HG02973 (cell line): ENCODE measurements around the gene URM1.

Experiments
- ATAC-seq: cut with Tn5 transposase; IDR thresholded peaks from one replicate; pipeline ENCODE4 v1.9.1; 2021; ENCODE audit warnings: moderate library complexity; ENCODE audit not compliant: unreplicated experiment

Gene URM1

DNA sequence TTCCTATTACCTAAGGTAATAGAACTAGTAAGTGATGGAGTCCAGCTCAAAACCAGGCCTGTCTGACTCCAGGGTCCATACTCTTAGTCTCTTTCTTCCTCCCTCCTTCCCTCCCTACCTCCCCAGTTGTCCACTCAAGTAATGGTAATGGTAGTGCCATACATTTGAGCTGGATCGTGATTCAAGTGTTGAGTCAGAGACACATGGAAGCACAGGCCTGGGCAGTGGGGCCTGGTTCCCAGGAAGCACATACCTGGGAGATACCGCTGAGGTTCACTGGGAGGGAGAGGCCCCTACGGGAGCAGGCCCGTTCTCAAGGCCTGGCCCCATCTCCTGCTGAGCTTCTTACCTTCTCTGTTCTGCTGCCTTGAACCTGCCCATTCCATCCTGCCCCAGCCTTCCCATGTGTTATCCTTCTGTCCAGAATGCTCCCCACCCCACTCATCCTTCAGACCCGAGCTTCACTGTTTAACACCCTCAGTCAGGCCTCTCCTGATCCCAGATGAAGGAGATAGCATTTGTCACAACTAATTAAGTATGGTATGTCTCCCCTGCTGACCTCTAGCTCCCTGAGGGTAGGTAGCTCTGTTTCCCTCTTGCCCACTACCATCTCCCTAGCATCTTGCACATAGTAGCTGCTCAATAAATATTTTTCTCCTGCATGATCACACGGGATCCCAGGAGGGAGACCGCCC lies 13.8 kb downstream of the URM1 start:
- ATAC-seq = no peak

DNA sequence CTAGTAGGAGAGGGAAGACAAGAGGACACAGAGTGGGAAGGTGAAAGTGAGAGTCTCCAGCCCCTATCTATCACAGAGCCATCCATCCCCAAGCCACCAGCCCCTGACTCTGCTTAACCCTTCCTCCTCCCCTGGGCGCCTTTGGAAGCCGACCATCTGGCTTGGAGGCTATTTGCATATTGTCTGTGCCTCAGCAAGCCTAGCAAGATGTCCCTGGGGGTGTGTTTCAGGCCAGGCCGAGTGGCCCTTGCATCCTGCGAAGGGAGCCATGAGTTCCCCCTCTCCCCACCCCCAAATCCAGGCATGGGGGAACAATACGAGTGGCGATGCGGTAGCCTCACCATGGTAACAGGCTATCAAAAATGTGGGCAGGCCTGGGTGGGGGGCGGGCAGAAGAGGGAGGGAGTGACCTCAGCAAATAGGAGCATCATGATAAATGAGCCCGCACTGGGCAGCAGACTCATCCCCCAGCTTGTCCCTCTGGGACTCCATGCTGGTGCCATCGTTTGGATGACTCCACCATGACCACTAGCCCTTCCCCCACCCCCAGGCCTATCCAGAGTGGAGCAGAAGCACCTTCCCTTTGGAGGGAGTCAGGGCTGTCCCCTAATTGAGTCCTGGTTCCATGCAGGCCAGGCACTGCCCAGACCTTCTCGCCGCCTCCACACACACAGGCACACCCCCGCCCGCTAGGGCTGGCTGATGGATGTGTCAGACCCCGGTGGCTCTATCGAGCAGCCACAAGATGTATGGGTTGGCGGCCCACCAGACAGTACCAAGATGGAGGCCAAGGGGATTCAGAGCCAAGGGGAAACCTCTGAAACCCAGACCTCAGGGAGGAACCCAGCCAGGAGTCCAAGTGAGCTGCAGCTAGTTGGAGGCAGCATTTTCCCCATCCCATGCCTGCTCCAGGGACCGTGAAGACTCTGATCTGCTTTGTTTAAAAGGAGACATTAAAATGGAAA lies 14.6 kb downstream of the URM1 start:
- ATAC-seq = no peak

DNA sequence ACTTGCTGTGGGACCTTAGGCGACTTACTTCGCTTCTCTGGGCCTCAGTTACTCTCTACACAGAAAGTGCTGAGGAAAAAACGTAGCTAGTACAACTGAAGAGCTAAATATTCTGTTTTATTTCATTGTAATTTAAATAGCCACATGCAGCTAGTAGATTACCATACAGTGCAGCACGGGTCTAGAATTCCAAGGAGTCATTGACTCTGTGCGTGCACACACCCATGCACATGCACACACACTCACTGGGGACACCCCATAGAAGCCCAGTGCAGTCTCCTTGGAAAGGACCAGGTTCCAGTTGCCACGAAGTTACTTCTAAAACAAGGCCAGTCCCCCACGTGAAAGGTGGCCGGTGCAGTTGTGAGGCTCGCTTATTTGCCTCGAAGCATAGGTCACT lies 17.0 kb downstream of the URM1 start:
- ATAC-seq = no peak

DNA sequence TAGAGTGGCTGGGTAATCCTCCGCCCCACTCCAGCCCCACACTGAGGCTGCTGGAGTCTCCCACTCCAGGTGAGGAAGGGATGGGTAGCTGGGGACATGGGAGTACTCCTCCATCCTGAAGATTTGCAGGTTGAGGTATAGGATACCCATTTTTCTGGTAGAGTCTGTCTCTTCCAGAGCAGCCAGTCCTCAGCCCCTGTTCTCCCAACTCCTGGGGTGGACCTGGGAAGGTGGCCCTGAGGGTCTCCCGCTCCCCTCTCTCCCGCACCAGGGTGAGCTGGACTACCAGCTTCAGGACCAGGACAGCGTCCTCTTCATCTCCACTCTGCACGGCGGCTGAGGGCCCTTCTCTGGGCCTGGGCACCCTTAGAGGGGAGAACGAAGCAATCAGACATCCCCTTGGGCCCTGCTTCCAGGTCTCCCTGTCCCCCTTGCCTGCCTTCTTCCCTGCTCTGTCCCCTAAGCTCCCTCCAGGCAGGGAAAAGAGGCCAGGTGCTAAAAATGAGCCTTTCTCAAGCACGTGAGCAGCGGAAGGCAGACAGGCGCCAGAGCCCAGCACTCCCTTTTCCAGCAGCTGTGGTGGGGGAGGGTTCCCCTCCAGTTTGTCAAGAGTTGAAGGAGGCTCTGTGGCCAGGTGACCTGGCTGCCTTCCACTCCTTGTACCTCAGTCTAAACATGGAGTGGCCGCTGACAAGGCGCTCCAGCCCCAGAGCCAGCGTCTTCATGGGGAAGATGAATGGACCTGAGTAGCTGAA lies 18.4 kb downstream of the URM1 start:
- no peak for ATAC-seq

DNA sequence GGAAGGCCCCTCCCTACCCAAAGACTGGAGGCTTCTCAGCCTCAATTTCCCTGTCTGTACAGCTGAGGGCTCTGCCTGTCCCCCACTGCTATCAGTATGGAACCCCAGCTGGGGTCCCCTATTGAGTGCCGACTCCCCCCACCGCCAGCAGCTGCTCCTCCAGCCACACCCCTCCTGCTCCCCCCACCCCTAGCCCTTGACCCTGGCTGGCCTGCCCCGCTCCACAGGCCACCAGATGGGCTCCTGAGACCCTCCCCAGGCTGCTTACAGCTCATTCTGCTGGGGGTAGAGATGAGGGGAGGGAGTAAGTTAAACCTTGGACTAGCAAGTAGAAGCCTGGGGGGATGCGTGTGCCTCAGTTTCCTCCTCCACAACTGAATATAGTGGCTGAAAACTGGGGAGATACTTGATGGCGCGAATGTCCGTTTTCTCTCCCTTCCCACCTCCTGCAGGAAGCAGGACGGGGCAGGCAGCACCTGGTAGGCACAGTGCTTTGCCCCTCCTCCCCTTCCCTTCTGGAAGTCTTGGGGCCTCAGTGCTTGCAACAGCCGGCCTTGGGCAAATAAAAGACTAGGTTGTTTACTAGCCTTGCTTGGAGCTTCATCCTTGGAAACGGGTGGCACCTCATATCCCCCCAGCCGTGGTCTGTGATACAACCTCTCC lies 19.1 kb downstream of the URM1 start:
- no peak for ATAC-seq

DNA sequence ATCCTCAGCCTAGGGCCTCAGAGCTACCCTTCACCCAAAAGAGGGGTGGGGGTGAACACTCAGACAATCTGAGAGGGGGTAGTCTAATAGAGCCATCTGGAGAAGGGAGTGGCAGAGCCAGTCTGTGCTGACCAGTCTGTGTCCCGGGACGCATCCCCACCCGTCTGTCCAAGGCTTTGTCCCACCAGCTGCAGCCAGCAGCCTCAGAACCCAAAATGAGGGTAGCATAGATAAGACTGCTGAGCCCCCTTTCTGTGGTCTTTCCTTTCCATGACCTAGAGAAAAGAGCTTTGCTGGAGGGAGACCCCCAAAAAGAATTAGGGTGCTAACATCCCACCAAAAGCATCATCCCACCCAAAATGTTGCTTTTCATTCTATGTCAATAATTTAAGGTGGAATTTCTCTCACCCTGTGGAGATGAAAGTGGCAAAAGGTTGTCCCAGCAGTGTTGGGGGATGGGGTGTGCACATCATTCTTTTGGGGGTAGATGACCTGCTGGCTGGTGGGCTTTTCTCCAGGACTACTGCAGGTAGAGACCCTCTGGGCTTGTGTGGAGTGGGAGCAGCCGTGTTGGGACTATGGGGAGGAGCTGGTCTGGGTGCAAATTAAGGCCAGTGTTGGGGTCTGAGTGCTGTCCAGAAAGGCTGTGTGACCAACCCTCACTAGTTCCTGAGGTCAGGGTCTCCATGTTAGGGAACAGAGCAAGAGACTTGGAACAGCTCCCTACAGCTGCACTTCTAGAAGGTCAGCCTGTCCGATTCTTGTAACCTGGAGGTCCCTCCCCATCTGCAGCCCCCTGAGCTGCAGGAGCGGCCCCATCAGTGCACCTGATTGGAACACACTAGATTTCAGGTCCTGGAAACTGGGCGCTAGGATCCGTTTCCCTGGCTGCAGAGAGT lies 19.9 kb downstream of the URM1 start:
- no peak for ATAC-seq

DNA sequence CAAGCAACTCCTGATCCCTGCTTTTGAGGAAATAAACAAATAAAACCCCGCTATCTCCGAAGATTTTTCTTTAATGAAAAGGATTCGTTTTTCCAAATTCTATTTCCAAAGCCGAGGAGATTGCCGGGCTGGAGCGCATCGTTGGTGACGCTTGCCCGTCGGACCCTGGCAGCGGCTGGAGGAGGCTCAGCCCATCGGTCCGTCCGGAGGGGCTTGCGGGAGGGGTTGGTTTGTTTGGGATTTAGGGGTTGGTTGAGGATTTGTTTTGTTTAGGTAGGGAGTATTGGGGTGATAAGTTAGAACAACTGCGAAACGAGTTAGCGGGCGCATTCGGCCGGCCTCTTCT lies 20.8 kb downstream of the URM1 start:
- no peak for ATAC-seq

DNA sequence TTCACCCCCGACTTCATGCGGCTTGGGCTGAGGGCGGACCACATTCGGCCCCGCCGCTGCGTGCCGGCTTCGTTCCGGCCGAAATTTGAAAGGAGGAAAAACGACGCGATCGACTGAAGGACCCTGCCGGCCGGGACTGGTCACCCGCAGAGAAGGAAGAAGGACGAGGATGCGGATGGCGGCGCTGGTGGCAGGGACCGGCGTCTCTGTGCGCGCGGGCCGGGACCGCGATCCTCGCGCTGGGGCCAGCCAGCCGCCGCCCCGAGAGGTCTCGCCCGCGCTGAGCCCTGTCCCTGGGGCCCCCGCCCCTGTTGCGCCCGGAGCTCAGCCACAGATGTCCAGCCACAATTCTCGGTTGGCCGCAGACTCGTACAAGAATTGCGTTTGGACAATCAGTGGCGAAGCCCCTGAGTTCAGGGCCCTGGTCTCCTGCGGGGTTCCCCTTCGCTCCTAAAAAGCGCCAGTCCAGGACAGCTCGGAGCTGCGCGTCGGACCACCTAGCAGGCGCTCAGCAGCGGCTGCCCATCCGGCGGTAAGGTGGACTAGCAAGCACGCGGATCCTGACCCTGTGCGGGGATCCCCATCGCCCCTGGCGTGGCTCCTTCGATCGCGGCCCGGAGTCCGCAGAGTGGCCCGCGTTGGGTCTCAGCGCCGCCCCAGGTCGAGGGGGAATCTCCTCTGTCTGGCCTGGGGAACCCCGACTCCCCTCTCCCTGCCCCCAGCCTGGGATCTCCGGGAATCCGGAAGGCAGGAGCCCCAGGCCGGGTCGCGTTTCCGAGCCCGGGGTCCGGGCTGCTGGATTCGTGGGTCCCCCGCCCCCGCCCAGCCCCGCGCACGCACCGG lies 21.3 kb downstream of the URM1 start:
- no peak for ATAC-seq

DNA sequence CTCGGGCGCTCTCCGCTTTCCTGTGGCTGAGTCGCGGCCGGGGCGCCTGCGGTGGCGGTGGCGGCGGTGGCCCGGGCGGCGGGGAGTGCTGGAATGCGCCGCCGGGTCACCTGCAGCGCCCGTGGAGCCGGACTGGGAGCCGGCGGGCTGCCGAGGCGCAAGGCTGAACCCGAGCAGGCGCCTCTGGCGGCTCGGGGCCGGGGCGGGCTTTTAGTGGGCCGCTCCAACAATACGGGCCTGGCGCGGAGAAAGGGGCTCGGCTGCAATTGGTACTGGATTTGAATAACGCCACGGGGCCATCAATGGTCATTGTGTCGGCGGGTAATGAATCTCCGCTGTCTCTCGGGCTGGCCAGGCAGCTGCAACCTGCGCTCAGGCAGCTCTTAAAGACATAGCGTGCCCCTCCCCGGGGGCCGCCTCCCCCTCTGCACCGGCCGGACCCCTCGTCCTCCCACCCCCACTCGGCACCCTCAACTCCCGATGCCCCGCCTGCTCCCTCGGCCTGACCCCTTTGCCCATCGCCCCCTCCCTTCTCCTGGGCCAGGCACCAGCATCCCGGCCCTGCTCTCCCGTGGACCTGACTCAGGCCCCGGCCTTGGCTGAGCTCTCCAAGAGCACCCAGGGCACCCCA lies 22.1 kb downstream of the URM1 start:
- ATAC-seq = no peak

DNA sequence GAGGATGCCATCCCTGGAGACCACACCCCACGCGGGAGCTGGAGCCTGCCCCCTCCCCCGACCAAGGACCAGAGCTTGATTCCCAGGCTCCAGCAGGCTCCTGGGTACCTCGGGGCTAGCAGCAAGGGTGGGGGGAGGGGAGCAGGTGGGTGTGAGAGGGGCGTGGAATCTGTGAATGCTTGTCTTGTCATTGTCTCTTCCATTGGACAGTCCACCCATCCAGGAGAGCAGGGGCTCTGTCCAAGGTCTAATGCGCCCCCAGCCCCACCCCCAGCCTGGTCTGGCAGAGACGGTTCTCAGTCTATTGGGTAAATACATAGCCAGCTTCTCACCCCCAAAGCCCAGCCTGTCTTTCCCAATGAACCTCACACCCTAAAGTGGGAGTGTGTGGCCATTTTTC lies 22.8 kb downstream of the URM1 start:
- no peak for ATAC-seq

DNA sequence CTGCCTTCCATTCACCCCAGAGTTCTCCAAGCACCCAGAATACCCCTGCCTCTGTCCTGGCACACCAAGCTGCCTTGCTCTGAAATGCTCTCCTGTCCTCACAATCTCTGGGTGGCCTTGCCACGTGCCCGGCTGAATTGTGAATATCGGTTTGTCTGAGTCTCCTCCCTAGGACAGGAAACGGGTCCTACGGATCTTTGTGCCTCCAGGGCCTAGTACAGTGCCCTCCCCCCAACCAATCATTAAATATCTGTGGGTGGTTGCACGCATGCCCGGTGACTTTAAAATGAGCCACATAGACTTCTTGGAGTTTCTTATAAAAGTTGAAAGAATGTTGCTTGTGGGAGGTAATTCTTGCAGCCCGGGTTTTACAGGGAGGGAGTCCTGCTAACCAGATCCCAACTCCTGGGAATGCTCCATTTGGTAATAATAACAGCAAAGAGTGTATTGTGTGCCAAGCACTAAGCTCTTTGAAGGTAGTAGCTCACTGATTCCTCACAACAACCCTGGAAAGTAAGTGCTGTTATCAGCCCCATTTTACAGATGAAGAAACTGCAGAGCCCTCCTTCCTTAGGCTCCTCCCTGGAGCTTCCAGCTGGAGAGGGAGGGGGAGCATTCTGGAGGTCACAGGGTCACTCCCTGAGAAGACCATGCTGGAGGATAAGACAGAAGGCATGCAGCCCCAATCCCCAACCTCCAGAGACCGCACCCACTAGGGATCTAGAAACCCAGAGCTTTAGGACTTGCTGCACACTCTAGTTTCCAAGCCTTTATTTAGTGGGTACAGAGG lies 23.4 kb downstream of the URM1 start:
- ATAC-seq = no peak

DNA sequence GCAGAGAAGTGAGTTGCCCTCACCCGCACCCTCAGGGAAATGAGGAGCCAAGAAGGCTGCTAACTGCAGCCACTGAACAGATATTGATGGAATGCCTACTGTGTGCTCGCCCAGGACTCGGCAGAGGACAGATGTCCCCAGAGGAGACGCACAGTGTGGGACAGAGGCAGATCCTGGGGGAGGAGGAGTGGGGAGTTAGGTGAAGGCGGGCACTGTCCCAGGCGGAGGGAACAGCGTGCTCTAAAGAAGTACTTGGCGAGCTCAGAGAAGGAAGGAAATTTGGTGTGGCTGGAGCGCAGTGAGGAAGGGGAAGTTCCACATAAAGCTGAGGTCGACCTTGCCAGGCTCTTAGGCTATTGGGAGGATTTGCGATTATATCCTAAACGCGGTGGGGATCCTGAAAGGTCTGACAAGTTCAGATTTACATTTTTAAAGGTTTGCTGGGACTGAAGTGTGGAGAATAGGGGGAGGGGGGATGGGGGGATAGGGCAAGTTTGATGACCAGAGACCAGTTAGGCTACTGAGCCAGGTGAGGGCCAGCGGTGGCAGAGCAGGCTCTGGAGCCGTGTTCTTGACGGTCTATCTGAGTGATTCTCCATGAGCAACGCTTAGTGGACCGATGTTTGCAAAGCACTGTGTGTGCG lies 25.9 kb downstream of the URM1 start:
- no peak for ATAC-seq

DNA sequence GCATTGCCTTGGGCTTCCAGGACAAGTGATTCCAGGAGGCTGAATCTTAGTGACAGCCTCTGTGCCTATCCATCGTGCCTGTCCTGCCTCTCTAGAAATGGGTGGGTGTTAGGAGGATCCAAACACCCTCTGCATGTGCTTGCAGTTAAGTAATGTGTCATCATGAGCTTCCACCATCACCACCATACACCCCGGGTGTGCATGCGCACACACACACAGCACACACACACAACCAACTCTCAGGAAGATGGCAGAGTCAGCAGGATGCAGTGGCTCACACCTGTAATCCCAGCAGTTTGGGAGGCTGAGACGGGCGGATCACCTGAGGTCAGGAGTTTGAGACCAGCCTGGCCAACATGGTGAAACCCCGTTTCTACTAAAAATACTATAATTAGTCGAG lies 26.7 kb downstream of the URM1 start:
- no peak for ATAC-seq

DNA sequence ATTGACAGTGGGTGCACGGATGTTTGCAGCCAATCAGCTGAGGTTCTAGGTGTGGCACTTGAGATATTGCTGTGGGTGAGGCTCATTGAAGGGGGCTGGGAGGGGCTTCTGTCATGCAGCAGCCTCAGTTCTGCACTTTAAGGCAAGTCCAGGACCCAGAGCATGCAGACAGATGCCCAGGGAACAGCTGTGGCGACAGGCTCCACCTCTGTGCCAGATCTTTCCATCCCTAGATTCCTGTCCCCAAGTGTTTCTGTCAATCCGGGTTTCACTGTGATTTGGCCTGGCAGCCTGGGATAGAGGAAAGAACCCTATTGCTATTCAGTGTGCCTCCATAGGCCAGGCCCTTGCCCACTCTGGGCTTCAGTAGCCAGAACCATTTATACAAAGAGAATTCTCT lies 28.7 kb downstream of the URM1 start:
- ATAC-seq = no peak

DNA sequence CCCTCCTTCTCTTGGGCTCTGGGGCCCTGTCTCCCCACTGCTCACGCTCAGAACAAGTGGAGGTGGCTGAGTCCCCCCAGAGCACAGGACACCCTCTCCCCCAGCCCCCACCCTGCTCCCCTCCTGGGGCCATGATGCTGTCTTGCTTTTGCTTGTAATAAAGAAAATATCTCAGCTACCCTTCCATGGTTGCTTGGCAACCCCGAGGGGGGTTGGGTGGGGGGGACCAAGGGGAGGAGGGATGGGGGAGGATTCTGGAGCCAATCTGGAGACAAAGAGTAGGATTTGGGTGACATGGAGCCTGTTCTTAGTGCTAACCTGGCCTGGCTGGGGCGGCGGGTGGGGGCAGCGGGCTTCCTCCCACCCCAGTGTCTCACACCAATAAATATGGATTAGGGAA lies 33.4 kb downstream of the URM1 start:
- ATAC-seq = no peak

DNA sequence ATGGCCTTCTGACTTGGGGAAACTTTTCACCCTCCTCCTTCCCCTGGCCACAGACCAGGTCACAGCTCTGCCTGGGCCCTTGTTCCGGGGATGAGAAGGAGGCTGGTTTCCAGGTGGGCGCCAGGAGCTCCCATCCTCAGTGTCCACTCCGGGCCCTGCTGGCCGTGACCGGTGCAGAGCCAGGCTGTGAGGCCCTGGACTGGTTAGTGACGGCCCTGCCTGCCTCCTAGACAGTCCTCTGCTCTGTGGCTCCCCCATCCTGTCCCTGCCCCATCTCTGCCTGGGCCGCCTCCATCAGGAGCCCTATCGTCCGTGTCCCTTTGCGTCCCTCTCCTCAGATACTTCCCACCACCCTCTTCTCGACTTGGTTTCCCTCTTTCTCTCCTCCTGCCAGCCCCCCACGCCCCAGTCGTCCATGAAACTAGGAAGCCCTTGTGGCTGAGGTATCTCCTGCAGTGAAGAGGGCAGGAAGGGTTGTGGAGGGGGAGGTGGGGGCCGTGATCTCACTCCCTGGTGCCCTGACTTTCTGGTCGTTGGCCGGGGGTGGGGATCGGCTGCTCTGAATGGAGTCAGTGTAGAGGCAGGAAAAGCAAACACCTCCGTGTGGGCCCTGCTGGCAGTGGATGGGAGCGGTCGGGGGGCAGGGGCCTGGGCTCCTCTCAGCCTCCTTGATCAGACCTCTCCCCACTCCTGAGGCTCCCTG lies 34.1 kb downstream of the URM1 start:
- no peak for ATAC-seq

DNA sequence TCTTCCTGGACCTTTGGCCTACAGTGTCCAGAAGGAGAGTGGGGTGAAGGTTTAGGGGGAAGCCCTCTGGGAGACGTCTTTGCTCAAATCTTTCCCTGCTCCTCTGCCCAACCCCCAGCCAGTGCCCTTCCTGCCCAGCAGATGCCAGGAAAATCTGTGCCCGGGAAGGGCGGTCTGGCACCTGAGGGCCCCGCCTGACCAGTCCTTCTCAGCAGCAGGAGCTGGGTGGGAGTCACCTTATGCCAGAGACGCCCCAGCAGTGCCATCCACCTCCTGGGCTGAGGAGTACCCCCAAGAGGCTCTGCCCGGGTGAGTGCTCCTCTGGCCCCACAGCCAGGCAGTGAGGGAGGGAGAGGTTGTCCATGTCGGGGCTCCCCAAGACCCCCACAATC lies 34.6 kb downstream of the URM1 start:
- no peak for ATAC-seq
